GM18907 (cell line): Measurements from ENCODE around the gene PCOLCE2.
"Not testable (repeated sequence)": the region's sequence is repeated elsewhere in the genome, so short reads cannot be mapped to it uniquely, and the experiment has no call there.

ENCODE experiments used
- ATAC-seq: cut with Tn5 transposase; IDR thresholded peaks from one replicate; pipeline ENCODE4 v1.9.1; 2021; ENCODE audit warnings: mild to moderate bottlenecking, moderate library complexity; ENCODE audit not compliant: unreplicated experiment

The PCOLCE2 gene

GRCh38 chr3:142875099-142875498 lies 13.8 kb downstream of the PCOLCE2 start:
- ATAC-seq: no peak

DNA sequence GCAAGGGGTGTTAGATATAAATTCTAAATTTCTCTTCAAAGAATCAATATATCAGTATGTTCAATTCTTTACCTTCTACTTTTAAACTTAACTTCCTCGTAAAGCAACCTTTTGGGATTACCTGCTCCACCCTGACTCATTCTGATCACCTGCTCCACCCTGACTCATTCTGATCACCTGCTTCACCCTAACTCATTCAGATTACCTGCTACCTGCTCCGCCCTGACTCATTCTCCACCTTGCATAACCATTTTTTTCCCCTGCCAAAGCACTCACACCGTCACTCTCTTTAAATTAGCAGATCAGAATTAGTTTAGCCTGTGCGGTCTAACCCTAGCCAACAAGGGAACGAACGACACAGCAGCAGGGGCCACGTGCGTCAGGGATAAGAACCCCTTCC lies 20.5 kb downstream of the PCOLCE2 start:
- not testable (repeated sequence) for ATAC-seq

DNA sequence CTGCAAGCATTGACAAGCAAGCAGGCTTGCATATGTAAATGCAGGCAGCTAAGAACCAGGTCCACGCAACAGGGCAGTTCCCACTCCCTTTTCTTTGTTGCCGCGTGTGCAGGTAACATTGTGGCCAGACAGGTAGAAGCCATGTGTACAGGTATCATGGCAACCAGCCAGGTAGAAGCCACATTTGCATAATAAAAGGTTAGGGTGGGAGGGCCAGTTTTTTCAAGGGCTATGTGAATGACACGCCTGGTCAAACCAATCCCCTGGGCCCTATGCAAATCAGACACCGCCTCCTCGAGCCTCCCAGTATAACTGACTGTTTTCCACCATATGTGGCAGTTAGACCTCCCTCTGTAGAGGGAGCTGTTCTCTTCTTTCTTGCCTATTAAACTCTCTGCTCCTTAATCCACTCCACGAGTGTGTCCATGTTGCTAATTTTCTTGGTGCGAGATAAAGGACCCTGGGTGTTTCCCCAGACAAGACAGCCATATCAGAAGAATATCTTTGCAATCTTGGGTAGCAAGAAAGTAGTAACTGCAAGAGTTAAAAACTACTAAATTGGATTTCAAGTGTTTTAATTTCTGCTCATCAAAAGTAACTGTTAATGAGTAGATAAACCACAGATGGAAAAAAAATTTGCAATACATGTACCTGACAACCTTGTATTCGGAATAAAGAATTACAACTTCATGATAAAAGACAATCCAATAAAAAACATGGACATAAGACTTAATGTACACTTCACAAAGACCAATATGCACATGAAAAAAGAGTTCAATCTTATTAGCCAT lies 21.8 kb downstream of the PCOLCE2 start:
- ATAC-seq: no peak

- no peak for ATAC-seq
Measured at GRCh38 chr3:142863930-142864920, 24.7 kb downstream of the PCOLCE2 start.

GRCh38 chr3:142863010-142863817 lies 25.7 kb downstream of the PCOLCE2 start:
- no peak for ATAC-seq

DNA sequence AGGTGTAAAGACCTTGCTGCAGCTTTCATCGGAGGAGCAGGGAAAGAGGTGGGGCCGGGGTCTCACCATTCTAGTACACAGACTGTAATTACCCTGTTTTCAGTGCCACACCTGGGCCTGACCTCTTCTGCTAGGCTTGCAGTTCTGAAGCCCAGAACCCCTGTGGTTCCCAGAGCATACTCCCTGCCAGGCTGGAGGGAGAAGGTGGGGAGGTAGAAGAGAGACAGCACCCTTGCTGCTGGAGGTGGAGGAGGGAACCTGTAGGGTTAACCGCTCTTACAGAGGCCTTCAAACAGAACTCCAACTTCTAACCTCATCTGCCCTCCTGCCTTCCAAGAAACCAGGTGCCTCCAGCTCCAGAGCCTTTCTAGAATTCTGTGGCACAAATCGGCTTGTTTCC lies 27.0 kb downstream of the PCOLCE2 start:
- ATAC-seq: no peak

- no peak for ATAC-seq
Measured at GRCh38 chr3:142858043-142858442, 30.8 kb downstream of the PCOLCE2 start.

DNA sequence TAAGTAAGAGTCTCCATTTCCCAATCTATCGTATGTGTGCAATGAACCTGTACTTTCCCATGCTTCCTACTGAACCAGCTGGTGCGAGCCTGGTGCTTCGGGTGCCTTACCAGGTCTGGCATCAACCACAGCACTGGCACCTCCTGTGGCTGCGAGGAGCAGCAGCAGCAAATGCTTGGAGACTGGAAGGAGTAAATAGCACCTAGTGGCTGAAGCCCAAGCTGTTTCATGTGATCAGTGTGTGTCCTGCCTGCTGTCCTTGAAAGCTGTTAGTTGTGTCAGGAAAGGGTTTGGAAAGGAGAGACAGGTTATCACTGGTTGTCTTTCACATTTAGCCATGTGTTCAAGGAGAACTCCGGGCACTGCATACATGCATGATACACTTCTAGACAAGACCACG lies 31.8 kb downstream of the PCOLCE2 start:
- ATAC-seq: no peak

- peak; percentile 62 for ATAC-seq
Measured at GRCh38 chr3:142853270-142854168, 35.4 kb downstream of the PCOLCE2 start.

- no peak for ATAC-seq
Measured at GRCh38 chr3:142852009-142852408, 36.9 kb downstream of the PCOLCE2 start.

GRCh38 chr3:142850395-142851023 lies 38.4 kb downstream of the PCOLCE2 start:
- ATAC-seq: no peak

DNA sequence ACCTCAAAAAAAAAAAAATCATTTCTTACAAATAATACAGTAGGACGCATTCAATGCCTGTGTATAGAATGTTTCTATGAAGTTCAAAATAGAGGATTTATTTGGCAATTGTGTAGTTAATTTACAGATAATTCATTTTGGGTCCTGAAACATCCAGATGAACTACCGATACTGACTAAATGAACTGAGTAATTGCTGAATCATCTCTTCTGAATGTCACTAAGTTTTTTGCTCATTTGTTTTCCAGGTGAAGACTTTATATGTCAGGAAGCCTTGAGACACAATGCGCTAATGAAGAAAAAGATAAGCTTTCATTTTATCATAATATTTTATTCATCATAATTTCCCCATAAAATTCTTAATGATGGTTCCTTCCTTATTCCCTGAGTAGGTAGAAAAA lies 39.7 kb downstream of the PCOLCE2 start:
- no peak for ATAC-seq

DNA sequence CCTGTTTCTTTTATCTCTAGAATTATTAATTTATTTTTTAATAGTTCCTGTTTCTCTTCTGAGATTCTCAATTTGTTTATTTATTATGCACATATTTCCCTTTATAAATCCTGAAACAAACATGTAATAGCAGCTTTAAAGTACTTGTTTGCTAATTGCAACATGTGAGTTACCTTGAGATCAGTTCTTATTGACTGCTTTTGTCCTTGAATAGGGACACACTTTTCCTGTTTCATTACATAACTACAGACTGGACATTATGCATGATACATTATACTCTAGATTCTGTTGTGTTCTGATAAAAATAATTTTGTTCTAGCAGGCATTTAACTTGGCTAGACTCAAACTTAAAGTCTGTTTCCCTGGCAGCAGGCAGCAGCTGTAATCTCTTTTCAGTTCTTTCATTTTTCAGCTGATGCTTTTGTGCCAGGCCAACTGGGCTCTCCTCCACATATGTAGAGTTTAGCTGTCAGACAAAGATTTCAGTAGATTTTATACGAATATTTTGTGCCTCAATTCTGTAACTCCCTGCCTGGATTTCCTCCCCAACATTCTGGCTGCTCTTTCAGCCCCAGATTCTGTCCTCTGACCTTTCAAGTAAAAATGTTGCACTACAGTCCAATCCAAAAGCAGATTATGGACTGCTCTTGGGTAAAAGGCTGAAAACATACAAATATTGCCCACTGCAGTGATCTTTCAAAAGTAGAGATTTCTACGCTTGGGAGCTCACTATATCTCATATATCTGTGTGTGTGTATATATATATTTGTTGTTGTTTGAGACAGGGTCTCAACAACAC lies 41.9 kb downstream of the PCOLCE2 start:
- ATAC-seq: no peak

DNA sequence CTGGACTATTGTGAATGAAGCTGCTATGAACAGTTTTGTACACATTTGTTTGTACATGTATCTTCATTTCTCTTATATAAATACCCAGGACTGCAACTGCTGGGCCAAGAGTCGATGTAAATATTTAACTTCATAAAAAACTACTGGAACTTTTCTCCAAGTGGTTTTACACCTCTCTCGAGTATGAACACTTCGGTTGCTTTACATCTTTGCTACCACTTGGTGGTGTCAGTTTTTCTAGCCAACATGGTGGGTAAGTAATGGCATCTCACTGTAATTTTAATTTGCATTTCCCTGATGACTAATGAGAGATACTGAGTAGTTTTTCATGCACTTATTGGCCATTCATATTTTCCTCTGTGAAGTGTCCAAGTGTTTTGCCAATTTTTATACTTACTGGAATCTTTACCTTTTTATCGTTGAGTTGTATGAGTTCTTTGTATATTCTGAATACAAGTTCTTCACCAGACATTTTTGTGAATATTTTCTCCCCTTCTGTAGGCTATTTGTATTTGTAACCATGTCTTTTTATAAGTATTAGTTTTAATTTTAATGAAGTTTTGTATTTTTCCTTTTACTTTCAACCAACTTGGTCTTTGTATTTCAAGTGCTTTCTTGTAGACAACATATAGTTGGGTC lies 44.4 kb downstream of the PCOLCE2 start:
- no peak for ATAC-seq

DNA sequence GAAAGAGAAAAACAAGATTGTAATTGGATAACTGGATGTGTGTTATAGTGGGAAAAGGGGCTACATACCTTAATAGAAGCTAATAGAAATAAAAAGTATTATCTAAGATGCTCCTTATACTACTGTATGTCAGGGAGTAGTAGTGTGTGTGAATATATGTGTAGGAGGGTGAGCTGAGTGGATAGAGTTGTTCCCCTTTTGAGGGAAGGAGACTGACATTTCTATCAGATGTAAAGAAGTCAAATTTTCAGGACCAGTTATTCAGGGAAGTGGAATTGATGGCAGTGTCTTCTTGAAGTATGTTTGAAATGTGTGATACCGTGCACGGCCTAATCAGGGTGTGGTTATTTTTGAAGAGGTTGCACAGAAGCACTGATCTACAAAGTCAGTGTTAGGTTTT lies 49.1 kb downstream of the PCOLCE2 start:
- ATAC-seq: no peak

DNA sequence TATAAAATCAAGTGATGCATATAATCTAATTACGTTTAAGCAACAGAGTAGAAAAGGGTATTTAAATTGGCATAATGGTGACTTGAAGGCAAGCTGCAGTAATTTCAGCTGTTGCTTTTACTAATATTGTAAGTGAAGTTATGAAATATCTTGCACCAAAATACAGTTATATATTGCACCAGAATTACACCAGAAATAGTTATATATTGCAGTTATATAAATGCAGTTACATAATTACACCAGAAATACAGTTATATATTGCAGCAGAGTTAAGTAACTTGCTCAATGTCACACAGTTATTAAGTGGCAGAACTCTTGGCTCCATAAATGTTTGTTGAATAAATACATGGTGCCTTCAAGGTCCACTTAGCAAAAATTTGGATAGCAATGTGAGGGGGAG lies 51.4 kb downstream of the PCOLCE2 start:
- no peak for ATAC-seq

GRCh38 chr3:142828703-142829305 lies 60.1 kb downstream of the PCOLCE2 start:
- peak; percentile 97 for ATAC-seq

GRCh38 chr3:142819179-142819578 lies 69.7 kb downstream of the PCOLCE2 start:
- ATAC-seq: no peak
